ENCODE data around the gene METTL17. TPM values are rescaled to one million over a fixed set of nuclear protein-coding genes. Genes with fewer than 3 reads are reported as not detected.
A peak's percentile ranks its signal among the peaks of the same experiment; 100 is the strongest.
"Not testable (repeated sequence)": the region's sequence is repeated elsewhere in the genome, so short reads cannot be mapped to it uniquely, and the experiment has no call there.

METTL17 gene
- total RNA-seq, 1 donor = 34.5 TPM

DNA sequence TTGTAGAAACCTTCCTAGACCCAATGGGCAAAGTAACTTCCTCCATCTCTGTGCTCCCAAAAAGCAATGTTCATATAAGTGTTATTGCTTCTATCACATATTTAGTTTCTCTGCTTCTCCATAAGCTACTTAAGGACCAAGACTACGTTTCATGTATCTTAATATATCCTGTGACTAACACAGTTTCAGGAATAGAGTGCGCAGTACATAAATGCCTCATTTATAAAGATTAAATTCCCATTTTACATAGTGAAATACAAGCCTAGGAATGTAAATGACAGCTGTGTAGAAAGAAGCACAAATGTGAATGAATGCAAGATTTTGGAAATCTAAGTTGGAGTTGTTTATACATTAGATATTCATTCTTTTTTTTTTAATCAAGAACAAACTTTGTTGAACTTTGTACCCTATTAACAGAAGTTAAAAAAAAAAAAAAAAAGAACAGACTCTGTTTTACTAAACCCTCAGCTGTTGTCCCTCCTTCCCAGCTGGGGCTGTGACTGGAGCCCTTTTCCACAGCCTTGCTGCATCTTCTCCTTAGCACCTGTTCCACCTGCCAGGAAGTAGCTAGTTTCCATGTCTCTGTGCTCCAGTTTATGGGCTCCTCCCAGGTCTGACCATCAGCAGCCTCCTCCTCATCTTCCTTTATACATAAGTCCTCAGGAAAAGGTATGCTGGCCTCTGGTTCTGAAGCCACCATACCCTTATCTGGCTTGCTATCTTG is 7.0 kb upstream of the METTL17 start:
- no peak overlapping the region for H3K4me3 ChIP-seq (ENCODE audit: low read depth, low read length)
- no peak for DNase-seq (ENCODE audit: low read depth)
- no peak for TF ChIP-seq CTCF (IDR thresholded peaks at IDR 0.05; ENCODE audit: insufficient read depth, low read depth, low read length)

GRCh38 chr14:20985650-20986049 is 4.1 kb upstream of the METTL17 start:
- not testable (repeated sequence) for H3K4me3 ChIP-seq (ENCODE audit: low read depth, low read length); DNase-seq (ENCODE audit: low read depth)

DNA sequence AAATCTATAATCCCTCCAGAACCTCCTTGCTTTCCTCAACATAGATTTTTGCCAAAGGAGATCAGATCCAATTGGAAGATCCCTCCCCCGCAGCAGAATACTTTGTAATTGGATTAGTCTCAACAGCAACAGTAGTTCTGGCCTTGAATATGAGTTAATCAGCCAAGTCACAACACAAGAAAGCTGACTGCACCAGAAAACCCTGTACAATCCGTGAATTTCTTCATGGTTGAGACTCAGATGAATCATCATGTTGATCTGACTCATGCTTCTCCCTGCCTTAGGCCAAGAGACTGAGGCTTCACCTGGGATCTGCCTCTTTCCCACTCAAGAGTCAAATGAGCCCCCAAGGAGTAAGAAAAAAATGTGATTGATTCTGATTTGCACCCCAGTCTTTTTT is 3.0 kb upstream of the METTL17 start:
- H3K4me3 ChIP-seq (ENCODE audit: low read depth, low read length) = no peak overlapping the region
- TF ChIP-seq CTCF (IDR thresholded peaks at IDR 0.05; ENCODE audit: insufficient read depth, low read depth, low read length) = no peak
- peak; percentile 91 for DNase-seq (ENCODE audit: low read depth)

DNA sequence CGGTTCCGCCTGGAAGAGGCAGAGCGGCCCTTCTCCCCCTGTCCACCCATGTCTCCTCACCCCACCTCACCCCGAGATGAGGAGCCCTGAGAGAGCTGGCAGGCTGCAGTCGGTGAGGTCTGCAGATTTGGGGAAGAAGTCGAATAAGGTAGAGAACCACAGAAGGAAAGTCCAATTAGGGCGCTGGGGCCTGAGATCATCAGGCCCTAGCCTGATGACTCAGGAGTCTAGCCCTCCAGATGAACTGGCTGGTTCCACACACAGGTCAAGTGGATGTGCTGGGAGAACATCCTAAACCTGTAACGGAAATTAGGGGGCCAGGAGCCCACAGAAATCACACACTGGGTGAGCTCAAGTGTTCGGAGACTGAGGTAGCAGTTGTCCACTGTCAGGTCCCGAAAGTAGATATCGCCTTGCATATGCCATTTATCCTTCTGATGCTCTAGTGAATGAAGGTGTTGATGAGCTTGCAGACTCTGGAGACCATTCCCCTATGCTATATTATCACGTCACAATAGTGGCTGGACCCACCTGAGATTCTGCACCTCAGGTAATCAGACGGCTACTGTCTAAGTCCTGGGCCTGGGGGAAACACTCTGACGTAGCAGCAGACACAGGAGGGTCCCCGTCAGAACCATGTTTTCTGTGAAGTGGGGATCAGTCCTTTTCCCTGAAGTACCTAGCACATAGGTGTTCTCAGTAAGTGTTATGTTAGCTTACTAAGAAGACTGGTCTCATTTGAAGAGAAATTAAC is 886 bp upstream of the METTL17 start:
- no peak for TF ChIP-seq CTCF (IDR thresholded peaks at IDR 0.05; ENCODE audit: insufficient read depth, low read depth, low read length)
- peak overlapping the region; percentile 37 for H3K4me3 ChIP-seq (ENCODE audit: low read depth, low read length)
- no peak for DNase-seq (ENCODE audit: low read depth)

GRCh38 chr14:20989471-20989786 is 351 bp upstream of the METTL17 start:
- TF ChIP-seq CTCF (IDR thresholded peaks at IDR 0.05; ENCODE audit: insufficient read depth, low read depth, low read length) = no peak
- no peak for DNase-seq (ENCODE audit: low read depth)
- peak overlapping the region; percentile 37 for H3K4me3 ChIP-seq (ENCODE audit: low read depth, low read length)

DNA sequence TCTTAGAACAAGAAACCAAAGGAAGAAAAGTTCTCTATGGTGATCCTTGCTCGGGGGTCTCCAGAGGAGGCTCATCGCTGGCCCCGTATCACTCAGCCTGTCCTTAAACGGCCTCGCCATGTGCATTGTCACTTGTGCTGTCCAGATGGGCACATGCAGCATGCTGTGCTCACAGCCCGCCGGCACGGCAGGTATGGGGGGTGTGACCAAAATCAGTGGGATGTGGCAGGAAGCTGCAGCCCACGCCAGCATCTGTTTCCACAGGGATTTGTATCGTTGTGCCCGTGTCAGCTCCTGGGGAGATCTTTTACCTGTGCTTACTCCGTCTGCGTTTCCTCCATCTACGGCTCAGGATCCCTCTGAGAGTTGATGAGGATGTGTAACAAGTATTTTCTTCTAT is 6.7 kb downstream of the METTL17 start:
- DNase-seq (ENCODE audit: low read depth) = no peak
- TF ChIP-seq CTCF (IDR thresholded peaks at IDR 0.05; ENCODE audit: insufficient read depth, low read depth, low read length) = no peak
- H3K4me3 ChIP-seq (ENCODE audit: low read depth, low read length) = no peak overlapping the region

- DNase-seq (ENCODE audit: low read depth) = no peak
- no peak for TF ChIP-seq CTCF (IDR thresholded peaks at IDR 0.05; ENCODE audit: insufficient read depth, low read depth, low read length)
- H3K4me3 ChIP-seq (ENCODE audit: low read depth, low read length) = no peak overlapping the region
Observed at GRCh38 chr14:20997115-20997514, 7.3 kb downstream of the METTL17 start.

Data from fibroblast of villous mesenchyme (primary cell).